ENCODE data around the gene UCK1.

Gene UCK1

DNA sequence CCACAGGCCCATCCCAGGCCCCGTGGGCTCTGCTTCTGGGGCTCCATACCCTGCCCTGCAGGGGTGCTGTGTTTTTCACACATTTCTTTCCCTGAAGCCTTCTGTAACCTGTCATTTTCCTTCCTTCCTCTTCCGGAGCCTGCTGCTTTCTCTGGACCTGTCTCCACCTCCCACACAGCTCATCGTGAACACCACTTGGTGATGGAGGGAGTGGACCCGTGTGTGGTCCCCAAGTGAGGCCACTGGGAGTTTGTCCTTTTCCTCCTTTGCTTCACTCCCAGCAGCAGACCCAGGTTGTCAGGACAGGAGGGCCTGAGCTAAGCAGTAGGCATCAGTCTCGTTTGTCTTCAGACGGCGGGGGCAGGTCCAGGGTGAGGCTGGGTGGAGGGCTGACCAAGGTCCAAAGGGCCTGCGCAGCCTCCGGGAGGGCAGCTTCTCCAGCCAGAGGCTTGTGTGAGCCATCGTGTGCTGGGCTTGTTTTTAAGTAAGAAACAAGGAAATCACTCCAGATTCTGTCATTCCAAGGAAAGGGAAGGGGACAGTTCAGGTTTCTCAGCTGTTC lies 34.1 kb downstream of the UCK1 start:
- DNase-seq (ENCODE audit: low read depth): no peak

DNA sequence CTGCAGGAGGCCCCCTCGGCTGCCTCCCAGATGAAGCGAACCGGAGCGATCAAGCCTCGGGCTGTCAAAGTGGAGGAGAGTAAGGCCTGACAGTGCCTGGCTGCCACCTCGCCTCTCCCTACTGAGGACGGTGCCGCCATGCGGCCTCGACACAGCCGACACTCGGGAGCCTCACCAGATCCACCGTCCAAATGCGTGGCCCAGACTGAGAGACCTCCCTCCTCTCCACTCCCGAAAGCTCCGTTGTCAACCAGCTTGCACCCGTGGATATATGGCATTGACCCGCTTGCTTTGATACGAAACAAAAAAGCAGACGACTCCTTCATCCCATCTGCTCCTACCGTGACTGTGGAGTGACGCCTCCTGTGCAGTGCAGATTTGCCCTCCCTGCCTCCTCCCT lies 35.3 kb downstream of the UCK1 start:
- no peak for DNase-seq (ENCODE audit: low read depth)

DNA sequence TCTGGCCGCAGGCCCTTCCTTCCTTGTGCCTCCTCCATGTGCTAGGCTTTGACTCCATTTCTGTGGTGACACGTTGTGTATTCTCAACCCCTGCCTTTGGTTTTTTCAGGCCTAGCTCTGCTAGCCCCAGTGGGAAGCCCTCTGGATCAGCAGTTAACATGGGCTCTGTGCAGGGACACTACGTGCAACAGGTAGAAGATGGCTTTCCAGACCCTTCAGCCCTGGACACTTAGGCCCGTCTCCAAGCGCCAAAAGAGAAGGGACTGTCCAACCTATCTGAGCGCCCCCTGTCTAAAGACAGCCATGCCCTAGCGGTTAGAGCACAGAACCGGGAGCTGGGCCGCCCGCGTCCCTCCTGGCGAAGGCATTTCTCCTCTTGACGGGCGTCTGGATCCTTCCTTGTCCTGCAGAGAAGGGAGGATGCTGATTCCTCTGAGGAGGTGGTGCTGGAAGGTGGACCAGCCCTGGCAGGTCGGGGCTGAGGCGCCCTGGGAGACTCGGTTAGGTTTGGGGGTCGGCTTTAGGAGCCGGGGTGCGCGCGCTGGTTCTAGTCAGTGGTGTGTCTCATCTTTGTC lies 36.7 kb downstream of the UCK1 start:
- DNase-seq (ENCODE audit: low read depth): no peak

DNA sequence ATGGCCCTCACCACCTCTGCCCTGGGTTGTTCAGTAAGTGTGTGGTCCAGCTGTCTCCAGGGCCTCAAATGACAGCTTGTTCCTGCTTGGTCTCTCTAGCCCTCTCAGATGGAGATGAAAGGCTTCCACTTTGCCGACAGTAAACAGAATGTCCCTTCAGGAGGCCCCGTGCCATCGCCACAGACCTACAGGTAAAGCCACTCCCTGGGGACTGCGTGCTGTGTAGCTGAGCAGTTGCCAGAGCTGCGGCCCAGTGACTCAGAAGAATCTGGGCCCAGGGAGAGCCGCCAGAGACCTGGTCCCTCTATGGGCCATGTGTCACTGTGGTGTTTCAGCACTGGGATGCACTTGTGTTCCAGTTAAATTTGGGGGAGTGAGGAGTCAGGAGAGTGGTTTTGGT lies 39.0 kb downstream of the UCK1 start:
- DNase-seq (ENCODE audit: low read depth): no peak

DNA sequence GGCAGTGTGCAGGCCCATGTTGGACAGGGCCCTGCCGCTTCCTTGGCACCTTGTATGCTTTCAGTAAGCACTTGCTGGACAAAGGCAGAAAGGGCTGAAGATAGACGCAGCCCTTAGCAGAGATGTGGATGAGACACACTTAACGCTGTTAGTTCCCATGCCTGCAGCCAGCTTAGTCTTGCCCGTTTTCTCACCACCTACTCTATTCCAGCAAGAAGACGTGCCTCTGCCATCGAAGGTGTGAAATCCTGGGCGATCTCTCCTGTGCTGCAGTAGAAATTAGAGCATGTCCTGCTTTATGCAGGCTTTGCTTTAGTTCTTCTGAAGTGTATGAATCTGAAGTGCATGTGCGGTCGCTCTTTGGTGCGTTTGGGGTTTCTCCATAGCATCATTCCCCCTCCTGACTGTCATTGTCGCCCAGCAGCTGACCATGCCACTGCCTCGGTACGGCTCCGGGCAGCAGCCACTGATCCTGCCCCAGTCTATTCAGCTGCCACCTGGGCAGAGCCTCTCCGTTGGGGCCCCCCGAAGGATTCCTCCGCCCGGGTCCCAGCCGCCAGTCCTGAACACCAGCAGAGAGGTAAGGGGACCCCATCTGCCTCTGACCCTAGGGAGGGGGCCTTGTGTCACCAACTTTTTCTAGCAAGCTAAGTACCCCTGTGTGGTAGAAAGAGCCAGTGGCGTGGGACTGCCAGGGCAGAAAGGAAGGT lies 39.9 kb downstream of the UCK1 start:
- DNase-seq (ENCODE audit: low read depth): no peak

DNA sequence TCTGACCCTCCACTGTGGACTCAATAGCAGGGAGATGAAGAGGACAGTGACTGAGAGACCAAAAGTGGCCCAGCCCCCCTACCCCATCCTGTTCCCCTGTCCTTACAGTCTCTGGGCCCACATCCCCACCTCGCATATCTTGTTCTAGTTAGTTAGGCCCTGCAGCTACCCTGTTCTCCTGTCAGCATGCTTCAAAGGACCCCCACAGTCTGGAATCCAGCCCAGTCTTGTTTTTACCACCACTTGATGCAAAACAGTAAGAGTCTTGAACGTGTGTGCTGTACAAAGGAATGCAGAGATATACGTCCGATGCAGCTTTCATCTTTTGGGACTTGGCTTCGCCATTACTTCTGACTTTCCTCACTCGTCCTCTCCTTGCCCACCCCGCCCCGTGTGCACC lies 40.5 kb downstream of the UCK1 start:
- DNase-seq (ENCODE audit: low read depth): no peak

DNA sequence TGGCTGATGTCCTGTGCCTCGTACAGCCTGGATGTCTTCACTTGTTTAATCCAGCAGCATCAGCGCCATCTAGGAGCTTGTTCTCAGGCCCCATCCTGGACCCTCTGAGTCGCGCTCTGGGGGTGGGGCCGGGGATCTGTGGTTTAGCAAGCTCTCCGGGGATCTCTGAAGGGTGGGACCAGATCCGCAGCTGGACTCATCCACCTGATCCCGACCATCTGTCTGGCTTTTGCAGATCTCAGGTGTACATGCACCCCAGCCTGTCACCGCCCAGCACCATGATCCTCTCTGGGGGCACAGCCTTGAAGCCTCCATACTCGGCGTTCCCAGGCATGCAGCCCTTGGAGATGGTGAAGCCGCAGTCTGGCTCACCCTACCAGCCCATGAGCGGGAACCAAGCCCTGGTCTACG lies 43.4 kb downstream of the UCK1 start:
- DNase-seq (ENCODE audit: low read depth): no peak

DNA sequence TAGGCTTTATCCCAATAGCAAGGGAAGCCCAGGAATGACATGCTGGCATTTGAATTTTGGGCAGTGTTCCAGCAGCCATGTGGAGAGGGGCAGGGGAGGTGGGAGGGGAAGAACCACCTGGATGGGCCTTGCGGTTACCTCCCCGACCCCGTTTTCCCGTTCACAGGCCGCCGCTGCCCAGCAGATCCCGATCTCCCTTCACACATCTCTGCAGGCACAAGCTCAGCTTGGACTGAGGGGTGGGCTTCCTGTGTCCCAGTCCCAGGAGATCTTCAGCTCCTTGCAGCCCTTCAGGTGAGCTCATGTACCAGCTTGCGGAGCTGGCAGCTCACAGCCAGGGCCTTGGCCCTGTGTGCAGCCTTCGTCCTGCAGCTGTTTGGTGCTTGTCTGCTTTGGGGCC lies 44.1 kb downstream of the UCK1 start:
- no peak for DNase-seq (ENCODE audit: low read depth)

DNA sequence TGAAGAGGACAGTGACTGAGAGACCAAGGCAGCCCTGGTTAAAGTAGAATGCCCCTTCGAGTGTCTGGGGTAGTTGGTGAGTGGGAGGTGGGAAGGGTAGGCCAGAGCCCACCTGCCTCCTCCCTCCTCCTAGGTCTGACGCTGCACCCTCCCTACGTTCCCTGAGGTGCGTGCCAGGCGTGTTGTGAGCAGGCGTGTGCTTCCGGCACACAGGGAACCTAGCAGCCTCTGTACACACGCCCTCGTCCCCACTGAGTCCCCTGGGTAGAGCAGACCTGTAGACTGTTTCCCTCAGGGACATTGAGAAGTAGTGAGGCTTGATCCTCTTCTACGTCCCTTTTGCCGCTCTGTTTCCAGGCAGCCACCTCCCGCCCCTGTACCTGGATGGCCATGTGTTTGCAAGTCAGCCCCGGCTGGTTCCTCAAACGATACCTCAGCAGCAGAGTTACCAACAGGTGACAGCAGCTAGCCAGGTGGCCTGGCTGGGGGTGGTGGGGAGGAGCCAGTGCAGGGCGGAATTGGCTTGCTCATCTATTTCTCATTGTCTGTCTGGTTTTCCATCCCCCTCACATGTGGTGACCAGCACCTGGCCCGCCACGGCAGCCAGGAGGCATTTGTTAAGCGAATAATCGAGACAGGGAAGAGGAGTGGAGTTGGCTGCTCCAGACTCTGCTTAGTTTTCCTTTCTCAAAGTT lies 45.2 kb downstream of the UCK1 start:
- no peak for DNase-seq (ENCODE audit: low read depth)

DNA sequence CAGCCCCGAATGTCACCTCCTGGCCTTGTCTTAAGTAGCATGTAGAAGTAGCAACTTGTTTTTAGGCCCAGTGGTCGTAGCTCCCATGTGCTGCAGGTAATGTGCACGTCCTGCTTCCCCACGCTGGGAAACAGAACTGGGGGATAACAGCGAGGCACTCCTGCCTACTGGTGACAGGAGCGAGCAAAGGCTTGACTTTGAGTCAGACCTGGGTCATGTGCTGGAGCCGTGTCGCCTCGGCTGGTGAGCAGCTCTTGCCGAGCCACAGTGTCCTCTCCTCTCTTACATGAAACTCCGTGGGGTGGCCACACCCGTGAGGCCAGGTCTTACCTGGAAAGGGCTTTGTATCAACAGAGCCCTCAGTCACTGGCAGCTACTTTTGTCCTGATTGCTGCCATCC lies 45.9 kb downstream of the UCK1 start:
- no peak for DNase-seq (ENCODE audit: low read depth)

DNA sequence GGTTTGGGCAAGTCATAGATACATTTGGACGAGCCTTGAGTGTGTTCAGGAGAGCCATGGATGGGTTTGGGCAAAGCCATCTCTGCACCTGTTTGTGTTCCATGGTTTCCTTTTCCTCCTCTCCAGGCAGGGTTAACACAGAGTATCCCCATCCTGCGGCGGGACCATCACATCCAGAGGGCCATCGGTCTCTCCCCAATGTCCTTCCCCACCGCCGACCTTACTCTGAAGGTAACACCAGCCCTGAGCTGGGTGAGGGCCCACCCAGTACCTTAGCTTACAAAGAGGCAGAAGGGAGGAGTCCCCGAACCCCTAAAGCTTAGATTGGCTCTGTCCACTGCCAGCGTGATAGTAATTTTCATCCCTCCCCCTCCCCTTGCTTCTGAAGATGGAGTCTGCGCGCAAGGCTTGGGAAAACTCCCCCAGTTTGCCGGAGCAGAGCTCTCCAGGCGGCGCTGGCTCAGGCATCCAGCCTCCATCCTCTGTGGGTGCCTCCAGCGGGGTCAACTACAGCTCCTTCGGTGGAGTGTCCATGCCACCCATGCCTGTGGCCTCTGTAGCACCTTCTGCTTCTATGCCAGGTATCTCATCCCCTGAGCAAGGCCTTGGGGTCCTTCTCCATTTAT lies 46.4 kb downstream of the UCK1 start:
- no peak for DNase-seq (ENCODE audit: low read depth)

DNA sequence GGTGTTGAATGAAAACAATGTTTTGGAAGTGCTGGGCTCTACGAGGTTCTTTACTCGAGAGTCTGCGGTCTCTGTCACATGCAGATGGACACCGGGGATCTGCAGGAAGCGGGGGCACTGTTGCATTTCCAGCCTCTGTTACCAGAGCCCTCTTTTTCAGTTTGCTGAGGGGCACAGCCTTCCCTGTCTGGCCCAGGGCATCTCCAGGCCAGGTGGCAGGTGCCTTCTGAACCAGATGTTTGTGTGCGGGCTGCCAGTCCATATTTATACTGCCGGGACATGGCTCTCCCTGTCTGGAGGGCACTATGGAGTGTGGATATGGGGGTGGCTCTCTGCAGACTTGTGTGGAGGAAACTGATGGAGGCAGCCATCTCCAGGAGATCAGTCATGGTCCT lies 47.0 kb downstream of the UCK1 start:
- no peak for DNase-seq (ENCODE audit: low read depth)

DNA sequence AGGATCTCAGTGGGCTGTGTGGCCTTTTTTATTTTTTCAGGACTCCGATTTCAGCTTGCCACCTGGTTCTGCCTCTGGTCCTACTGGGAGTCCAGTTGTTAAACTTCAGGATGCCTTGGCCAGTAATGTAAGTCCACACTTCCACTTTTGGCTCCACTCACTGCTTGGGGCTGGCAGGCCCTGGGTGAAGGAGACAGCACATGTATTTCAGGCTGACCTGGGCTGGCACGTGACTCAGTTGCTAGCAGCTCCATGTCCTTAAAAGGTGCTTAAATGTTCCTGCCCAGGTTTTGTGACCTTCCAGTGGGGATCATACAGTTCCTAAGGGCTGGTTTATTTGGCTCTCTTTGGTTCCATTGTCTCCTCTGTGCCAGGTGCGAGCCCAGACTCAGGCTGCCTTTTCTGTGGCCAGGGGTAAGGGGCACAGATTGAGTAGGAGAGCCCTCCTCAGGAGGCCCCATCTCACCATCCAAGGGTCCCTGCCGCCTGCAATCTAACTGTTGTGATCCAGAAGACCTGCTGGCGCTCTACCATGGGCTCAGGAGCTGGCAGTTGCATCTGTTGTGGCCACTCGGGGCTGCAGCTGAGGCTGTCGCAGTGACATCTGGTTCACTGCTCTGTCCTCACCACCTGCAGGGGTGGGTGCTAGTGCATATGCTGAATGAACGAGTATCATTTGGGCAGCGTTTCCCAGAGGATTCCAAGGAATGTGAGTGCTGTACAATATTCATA lies 47.6 kb downstream of the UCK1 start:
- DNase-seq (ENCODE audit: low read depth): no peak

DNA sequence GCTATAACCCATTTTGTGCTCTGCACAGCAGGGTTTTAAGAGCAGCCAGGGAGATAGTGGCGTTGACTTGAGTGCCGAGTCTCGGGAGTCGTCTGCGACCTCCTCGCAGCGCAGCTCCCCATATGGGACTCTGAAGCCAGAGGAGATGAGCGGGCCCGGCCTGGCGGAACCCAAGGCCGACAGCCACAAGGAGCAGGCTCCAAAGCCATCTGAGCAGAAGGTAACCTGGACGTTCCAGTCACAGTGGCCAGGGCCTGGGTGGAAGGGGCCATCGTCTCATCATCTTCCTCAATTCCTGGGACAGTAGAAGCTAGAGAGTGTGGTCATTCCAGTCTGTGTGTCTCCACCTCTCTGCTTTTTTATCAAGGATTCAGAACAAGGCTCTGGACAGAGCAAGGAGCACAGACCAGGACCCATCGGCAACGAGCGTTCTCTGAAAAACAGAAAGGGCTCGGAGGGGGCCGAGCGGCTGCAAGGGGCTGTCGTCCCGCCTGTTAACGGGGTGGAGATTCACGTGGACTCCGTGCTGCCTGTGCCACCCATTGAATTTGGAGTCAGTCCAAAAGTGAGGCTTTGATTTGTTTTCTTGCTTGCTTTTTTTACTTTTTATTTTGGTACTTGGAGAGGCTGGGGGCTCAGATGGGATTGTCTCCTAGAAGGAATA lies 48.6 kb downstream of the UCK1 start:
- DNase-seq (ENCODE audit: low read depth): no peak

DNA sequence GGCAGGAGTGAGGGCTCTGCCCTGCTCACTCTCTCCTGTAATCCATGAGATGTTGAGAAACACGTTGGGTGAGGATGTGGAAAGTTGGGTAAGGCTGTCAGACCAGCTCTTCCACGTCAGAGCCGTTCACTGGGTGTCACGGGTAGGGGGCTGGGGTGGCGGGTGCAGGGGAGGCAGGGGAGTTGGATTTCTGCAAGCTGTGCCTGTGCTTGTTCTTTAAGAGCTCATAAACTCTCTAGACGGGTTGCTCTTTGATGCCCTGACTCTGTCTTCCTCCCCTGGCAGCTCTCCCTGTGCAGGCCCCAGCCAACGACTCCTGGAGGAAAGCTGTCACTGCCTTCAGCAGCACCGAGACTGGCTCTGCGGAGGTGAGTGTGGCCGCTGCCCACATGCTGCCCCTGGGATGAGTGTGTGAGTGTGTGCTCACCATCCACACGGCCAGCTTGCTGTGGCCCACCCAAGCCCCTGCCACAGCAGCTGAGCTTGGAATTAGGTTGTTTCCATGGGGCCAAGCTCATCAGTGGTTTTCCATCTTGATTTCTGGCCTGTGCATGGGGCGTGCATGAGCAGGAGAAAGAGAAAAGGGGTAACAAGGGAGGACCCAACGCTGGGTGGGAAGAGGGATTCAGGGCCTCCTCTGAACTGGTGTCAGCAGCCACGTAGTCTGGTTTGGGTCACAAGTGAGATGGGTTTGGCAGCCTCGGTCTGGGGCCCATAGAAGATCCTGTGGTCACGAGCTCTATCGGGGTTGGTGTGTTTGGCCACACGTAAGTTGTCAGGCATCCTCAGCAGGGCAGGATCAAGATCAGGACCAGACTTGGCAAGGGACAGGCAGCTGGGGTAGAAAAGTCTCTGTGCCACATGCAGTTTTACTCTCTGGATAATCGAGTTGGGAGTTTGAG lies 49.4 kb downstream of the UCK1 start:
- no peak for DNase-seq (ENCODE audit: low read depth)

DNA sequence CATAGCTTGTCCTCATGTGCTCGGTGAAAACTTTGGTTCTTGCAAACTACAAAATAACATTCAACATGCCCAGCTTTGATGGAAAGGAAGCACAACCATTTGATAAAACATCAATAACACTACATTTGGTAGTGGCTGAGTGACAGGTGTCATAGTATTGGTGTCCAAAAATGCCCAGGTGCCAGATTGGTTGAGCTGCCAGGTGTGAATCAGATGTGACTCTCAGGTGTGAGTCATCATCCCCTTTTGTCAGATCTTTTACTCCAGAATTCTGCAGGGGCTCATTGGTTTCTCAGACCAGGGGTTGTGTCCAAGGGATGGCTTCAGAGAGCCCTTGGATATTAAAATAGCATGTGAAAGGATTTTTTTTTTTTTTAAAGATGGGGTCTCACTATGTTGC lies 50.8 kb downstream of the UCK1 start:
- no peak for DNase-seq (ENCODE audit: low read depth)

DNA sequence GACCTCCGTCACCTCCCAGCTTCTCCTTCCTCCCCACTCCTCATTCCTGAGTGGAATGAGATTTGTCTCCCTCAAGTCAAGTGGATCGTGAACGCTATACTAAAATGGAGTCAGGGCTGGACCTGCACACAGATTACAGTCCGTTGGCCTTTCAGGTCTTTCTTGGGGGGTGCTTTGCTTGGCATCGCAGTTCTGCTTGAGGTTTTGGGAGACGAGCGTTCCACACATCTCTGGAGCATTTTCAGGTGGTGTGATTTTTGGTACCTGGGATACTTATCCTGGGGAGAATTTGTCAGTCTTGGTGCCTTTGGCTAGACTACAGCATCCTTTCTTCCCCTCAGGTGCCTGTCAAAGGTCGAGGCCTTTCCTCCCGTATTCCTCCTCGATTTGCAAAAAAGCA lies 52.2 kb downstream of the UCK1 start:
- DNase-seq (ENCODE audit: low read depth): no peak

DNA sequence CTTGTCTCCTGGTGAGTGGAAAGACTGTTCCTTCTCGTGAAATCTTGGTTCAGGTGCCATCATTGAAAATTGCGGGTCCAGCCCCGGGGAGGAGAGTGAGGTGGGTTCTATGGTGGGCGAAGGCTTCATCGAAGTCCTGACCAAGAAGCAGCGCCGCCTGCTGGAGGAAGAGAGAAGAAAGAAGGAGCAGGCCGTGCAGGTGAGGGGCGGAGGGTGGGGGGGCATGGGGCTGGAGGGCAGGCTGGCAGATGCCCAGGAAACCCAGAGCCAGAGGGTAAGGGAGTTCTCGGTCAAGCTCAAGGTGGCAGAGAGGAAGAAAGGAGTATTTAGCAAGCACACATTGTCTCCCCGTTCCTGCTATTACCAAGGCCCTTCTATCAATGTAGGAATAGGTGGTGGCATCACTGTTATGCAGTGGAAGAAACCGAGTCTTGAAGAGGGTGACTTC lies 52.6 kb downstream of the UCK1 start:
- DNase-seq (ENCODE audit: low read depth): peak; percentile 30

DNA sequence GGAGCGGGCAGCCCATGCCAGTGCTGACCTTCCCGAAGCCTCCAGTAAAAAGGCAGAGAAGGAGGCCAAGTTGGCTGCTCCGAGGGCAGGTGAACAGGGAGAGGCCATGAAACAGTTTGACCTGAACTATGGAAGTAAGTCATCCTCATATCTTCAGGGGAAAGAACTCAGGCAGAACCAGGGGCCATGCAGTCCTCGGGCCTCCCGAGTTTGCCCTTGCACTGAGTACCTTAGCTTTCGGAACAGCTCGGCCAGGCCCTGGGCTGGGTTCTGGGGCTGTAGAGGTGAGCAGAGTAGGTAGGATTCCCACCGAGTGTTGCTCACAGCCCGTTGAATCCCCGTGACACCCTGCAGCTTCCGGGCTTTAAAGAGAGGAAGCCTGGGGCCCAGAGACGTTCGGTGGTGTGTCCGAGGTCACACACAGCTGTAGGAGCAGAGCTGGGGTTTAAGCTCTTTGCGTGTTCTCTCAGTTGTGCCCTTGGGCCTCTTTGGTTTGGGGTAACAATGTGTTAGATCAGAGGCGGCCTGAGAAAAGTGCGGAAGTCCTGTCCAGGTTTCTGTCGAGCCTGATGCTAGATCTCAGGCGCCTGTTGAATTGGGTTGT lies 53.1 kb downstream of the UCK1 start:
- no peak for DNase-seq (ENCODE audit: low read depth)

DNA sequence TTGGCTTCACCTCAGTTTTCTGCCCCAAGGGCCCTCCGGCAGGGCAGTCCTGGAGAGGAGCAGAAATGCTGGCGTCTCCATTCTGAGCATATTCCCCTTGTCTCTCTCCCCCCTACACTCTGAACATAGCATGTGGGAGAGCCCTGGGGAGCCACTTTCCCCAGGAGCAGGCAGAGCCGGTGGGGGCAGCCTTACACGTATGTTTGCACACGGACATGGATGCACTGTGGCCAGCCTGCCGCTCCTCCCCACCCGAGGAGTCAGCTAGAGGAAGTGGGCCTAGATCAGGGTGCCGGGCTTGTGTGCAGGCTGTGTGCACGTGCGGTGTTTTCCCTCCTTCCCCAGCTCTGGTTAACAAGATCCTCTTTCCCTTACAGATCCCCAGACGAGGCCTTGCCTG lies 53.7 kb downstream of the UCK1 start:
- no peak for DNase-seq (ENCODE audit: low read depth)
